ENCODE results near the gene EIF2B2.

DNA sequence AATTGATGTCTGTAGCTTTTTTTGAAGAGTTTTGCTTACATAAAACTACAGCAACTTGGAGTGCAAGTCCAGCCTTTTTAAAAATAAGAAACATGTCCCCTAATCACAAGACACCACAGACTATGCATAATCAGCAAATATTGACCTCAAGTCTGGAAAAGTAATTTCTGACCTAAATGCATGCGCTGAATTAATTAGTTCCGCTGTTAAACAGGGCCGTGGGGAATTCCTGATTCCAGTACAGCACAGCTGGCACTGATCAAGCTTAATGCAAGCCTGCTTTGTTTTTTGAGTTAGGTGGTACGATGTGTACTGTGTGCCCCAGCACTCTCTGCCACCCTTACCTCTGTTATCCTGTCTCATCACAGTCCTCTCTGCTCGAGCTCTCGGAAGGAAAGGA lies 39.3 kb downstream of the EIF2B2 start:
- TF ChIP-seq CTCF (IDR thresholded peaks at IDR 0.05) (no peak), POLR2A (IDR thresholded peaks at IDR 0.05) (no peak)

All from lower leg skin (tissue), 3 donors.